Bronchial epithelial cell (primary cell): Measurements from ENCODE around the gene ELP4. TPM values are rescaled to one million over a fixed set of nuclear protein-coding genes. Genes with fewer than 3 reads are reported as not detected.

Experiments used
- DNase-seq: peaks from one replicate; pipeline ENCODE4 v3.0.0-alpha.2; 2010; ENCODE audit warnings: low read depth
- FAIRE-seq: peaks from 2 replicates; lab custom pipeline; 2011; peaks lifted over from hg19 to GRCh38; lab: Jason Lieb, UNC
- H3K27me3 ChIP-seq: 2 replicates; pipeline ENCODE4 v1.5.1; 2011; ENCODE audit warnings: low read length; ENCODE audit not compliant: control insufficient read depth, insufficient read depth
- H3K36me3 ChIP-seq: 2 replicates; pipeline ENCODE4 v1.5.1; 2011; ENCODE audit warnings: low read length; ENCODE audit not compliant: control insufficient read depth, insufficient read depth
- H3K4me3 ChIP-seq: 2 replicates; pipeline ENCODE4 v1.5.1; 2011; ENCODE audit warnings: mild to moderate bottlenecking, low read depth, low read length, control low read depth
- CTCF ChIP-seq: IDR thresholded peaks from 2 replicates; pipeline ENCODE4 v1.5.1; 2011; ENCODE audit warnings: mild to moderate bottlenecking, moderate library complexity, low read length, control low read depth, inconsistent platforms; ENCODE audit not compliant: insufficient read depth, severe bottlenecking
- total RNA-seq: library from RNA; depleted of rRNA; stranded (reverse); fragments of >200 nt; gene quantifications from 2 replicates; pipeline ENCODE4 v1.2.1, GENCODE V29; 2014

Gene ELP4
- total RNA-seq, 1 donor from 2014 or later = 11.1 TPM

GRCh38 chr11:31824332-31824878 is 314.8 kb downstream of the ELP4 start:
- Histone ChIP-seq H3K4me3 (no peak overlapping the region), H3K36me3 (no peaks in the 10 kb centered on the region), H3K27me3 (peaks cover 83% of the 10 kb centered on the region)
- FAIRE-seq (no peak), DNase-seq (no peak)
- TF ChIP-seq CTCF = no peak

GRCh38 chr11:31824879-31825837 is 315.6 kb downstream of the ELP4 start:
- Histone ChIP-seq H3K36me3 (no peaks in the 10 kb centered on the region), H3K4me3 (no peak overlapping the region), H3K27me3 (peaks cover 80% of the 10 kb centered on the region)
- no peak for TF ChIP-seq CTCF
- DNase-seq (no peak), FAIRE-seq (no peak)

- Histone ChIP-seq H3K36me3 (no peaks in the 10 kb centered on the region), H3K4me3 (no peak overlapping the region), H3K27me3 (peaks cover 75% of the 10 kb centered on the region)
- no peak for FAIRE-seq
- no peak for DNase-seq
- no peak for TF ChIP-seq CTCF
Measured at GRCh38 chr11:31825838-31826484, 316.4 kb downstream of the ELP4 start.

- no peak for FAIRE-seq
- H3K4me3 ChIP-seq = no peak overlapping the region
- DNase-seq = no peak
- no peak for TF ChIP-seq CTCF
- peaks cover 68% of the 10 kb centered on the region for H3K27me3 ChIP-seq
- H3K36me3 ChIP-seq = no peaks in the 10 kb centered on the region
Measured at GRCh38 chr11:31826536-31827438, 317.2 kb downstream of the ELP4 start.

- no peak for DNase-seq
- FAIRE-seq = no peak
- H3K4me3 ChIP-seq = no peak overlapping the region
- H3K36me3 ChIP-seq = no peaks in the 10 kb centered on the region
- peaks cover 62% of the 10 kb centered on the region for H3K27me3 ChIP-seq
- TF ChIP-seq CTCF = no peak
Measured at GRCh38 chr11:31827455-31828206, 318.1 kb downstream of the ELP4 start.
